Activated naive CD4-positive, alpha-beta T cell treated with anti-CD3 and anti-CD28 coated beads for 36 hours (primary cell): ENCODE data around the gene KRTAP5-11. TPM values are rescaled to one million over a fixed set of nuclear protein-coding genes. Genes with fewer than 3 reads are reported as not detected.

Experiments
- CTCF ChIA-PET: fragments of 350-600 bp; sonication (Branson Sonifier 250); formaldehyde crosslinking; loops from one replicate; lab custom pipeline; 2021; ENCODE audit warnings: antibody characterized with exemption; lab: Charles Lee
- DNase-seq: peaks from one replicate; pipeline ENCODE4 v3.0.0-alpha.2; 2020
- H3K27ac Mint-ChIP-seq: one replicate; pipeline ENCODE4 v1.8.0; 2021; ENCODE audit warnings: mild to moderate bottlenecking, mixed read lengths
- H3K27me3 Mint-ChIP-seq: one replicate; pipeline ENCODE4 v1.8.0; 2021; ENCODE audit warnings: low read depth, mixed read lengths
- H3K36me3 Mint-ChIP-seq: one replicate; pipeline ENCODE4 v1.8.0; 2021; ENCODE audit warnings: low read depth, mixed read lengths
- H3K4me1 Mint-ChIP-seq: one replicate; pipeline ENCODE4 v1.8.0; 2021; ENCODE audit warnings: low read depth, mixed read lengths
- H3K4me3 Mint-ChIP-seq: one replicate; pipeline ENCODE4 v1.8.0; 2021; ENCODE audit warnings: mild to moderate bottlenecking, moderate library complexity, mixed read lengths
- H3K9me3 Mint-ChIP-seq: one replicate; pipeline ENCODE4 v1.8.0; 2021; ENCODE audit warnings: mixed read lengths
- intact Hi-C: fragments of 100-400 bp; cut with micrococcal nuclease; formaldehyde crosslinking; loops from one replicate; pipeline ENCODE4 v1.15.1; 2023
- total RNA-seq, 2 experiments: library from RNA; stranded (reverse); gene quantifications; one replicate each; pipeline ENCODE4 v1.2.3, GENCODE V29; 2021

The KRTAP5-11 gene
- total RNA-seq, 2 experiments from 2014 or later = not detected

DNA sequence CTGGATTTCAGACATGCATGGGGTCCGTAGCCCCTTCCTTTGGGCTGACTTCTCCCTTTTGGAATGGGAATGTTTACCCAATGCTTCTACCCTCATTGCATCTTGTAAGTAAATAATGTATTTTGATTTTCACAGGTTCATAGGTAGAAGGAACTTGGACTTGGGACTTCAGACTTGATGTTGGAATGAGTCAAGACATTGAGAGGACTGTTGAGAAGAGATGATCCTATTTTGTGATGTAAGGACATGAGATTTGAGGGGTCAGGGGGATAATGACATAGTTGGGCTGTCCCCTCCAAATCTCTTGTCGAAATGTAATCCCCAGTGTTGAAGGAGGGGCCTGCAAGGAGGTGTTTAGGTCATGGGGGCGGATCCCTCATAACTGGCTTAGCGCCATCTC, 18.2 kb downstream of the KRTAP5-11 start:
- Mint-ChIP-seq H3K27me3 (peaks cover 23% of the 10 kb centered on the region), H3K4me3 (no peak overlapping the region), H3K27ac (no peak overlapping the region), H3K4me1 (no peaks in the 10 kb centered on the region), H3K36me3 (no peaks in the 10 kb centered on the region), H3K9me3 (no peaks in the 10 kb centered on the region)
- CTCF ChIA-PET = no interaction called here
- DNase-seq = no peak
- intact Hi-C loops = loop anchor here (5.0 kb wide), 1 partner anchor 112 kb away; the partner anchor contains the start of gene NADSYN1

- Mint-ChIP-seq H3K36me3 (no peaks in the 10 kb centered on the region), H3K4me1 (no peaks in the 10 kb centered on the region), H3K4me3 (no peak overlapping the region), H3K27ac (no peak overlapping the region), H3K27me3 (peaks cover 23% of the 10 kb centered on the region), H3K9me3 (no peaks in the 10 kb centered on the region)
- CTCF ChIA-PET = interaction anchor here (0.5 to 0.7 kb wide), 2 partner anchors 462 to 900 kb away, joined by 3 read pairs; no protein-coding TSS in a partner anchor
- intact Hi-C loops = loop anchor here (5.0 kb wide), 1 partner anchor 111 kb away; the partner anchor contains the start of gene NADSYN1
- peak; percentile 55 for DNase-seq
These were observed 19.3 kb downstream of the KRTAP5-11 start for GRCh38 chr11:71563406-71563805.

DNA sequence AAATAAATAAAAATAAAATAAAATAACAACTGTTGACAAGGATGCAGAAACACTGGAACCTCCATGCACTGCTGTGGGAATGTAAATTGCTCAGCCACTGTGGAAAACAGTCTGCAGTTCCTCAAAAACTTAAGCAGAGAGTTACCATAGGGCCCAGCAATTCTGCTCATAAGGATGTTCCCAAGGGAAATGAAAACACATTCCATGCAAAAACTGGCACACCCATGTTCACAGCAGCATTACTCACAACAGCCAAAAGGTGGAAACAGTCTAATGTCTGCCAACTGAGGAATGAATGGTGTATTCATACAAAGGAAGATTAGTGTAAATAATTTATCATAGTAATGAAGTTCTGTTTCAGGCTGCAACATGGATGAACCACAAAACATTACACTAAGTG, 20.6 kb downstream of the KRTAP5-11 start:
- intact Hi-C loops = loop anchor here (5.0 kb wide), 1 partner anchor 110 kb away; the partner anchor contains the start of gene NADSYN1
- DNase-seq = no peak
- Mint-ChIP-seq H3K27ac (no peak overlapping the region), H3K9me3 (no peaks in the 10 kb centered on the region), H3K27me3 (peaks cover 25% of the 10 kb centered on the region), H3K36me3 (no peaks in the 10 kb centered on the region), H3K4me1 (no peaks in the 10 kb centered on the region), H3K4me3 (no peak overlapping the region)
- CTCF ChIA-PET = no interaction called here

DNA sequence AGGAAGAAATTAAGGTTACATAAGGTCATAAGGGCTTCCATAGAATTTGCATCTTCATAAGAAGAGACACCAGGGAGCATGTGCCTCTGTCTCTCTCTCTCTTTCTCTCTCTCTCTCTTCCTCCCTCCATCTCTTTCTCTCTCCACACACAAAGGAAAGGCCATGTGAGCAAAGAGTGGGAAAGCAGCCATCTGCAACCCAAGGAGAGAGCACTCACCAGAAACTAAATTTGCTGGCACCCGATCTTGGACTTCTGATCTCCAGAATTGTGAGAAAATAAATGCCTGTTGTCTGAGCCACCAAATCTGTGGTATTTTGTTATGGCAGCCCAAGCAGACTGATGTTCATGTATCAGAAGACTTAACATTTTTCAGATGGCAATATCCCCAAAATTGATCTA, 23.7 kb downstream of the KRTAP5-11 start:
- H3K4me1 Mint-ChIP-seq = no peaks in the 10 kb centered on the region
- no peaks in the 10 kb centered on the region for H3K36me3 Mint-ChIP-seq
- CTCF ChIA-PET = no interaction called here
- no peak overlapping the region for H3K4me3 Mint-ChIP-seq
- H3K27me3 Mint-ChIP-seq = peaks cover 14% of the 10 kb centered on the region
- intact Hi-C loops = no loop called here
- no peak overlapping the region for H3K27ac Mint-ChIP-seq
- H3K9me3 Mint-ChIP-seq = no peaks in the 10 kb centered on the region
- no peak for DNase-seq

GRCh38 chr11:71557257-71557656, 25.4 kb downstream of the KRTAP5-11 start:
- no peaks in the 10 kb centered on the region for H3K4me1 Mint-ChIP-seq
- H3K27me3 Mint-ChIP-seq = peaks cover 4% of the 10 kb centered on the region
- H3K27ac Mint-ChIP-seq = no peak overlapping the region
- CTCF ChIA-PET = no interaction called here
- H3K9me3 Mint-ChIP-seq = no peaks in the 10 kb centered on the region
- no peak overlapping the region for H3K4me3 Mint-ChIP-seq
- intact Hi-C loops = no loop called here
- no peak for DNase-seq
- H3K36me3 Mint-ChIP-seq = no peaks in the 10 kb centered on the region

DNA sequence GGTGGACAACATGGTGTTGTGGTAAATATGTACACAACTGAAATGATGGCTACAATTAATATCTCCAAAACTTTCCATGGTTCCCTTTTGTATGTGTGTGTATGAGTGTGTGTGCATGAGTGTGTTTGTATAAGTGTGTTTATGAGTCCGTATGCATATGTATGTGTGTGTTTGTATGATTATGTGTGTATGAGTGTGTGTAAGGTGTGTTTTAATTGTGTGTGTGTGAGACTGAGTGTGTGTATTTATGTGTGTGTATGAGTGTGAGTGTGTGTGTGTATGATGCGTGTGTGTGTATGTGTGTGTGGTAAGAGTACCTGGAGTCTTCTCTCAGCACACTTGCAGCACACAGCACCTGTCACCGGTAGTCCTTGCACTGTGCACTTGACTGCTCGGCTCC, 26.7 kb downstream of the KRTAP5-11 start:
- CTCF ChIA-PET = no interaction called here
- peaks cover 4% of the 10 kb centered on the region for H3K27me3 Mint-ChIP-seq
- no peaks in the 10 kb centered on the region for H3K9me3 Mint-ChIP-seq
- no peak overlapping the region for H3K4me3 Mint-ChIP-seq
- H3K36me3 Mint-ChIP-seq = no peaks in the 10 kb centered on the region
- H3K4me1 Mint-ChIP-seq = peaks cover 3% of the 10 kb centered on the region
- no peak overlapping the region for H3K27ac Mint-ChIP-seq
- intact Hi-C loops = no loop called here
- no peak for DNase-seq

GRCh38 chr11:71555508-71555907, 27.2 kb downstream of the KRTAP5-11 start:
- H3K4me3 Mint-ChIP-seq = no peak overlapping the region
- DNase-seq = no peak
- peaks cover 3% of the 10 kb centered on the region for H3K4me1 Mint-ChIP-seq
- H3K36me3 Mint-ChIP-seq = no peaks in the 10 kb centered on the region
- H3K27me3 Mint-ChIP-seq = peaks cover 2% of the 10 kb centered on the region
- H3K27ac Mint-ChIP-seq = no peak overlapping the region
- no peaks in the 10 kb centered on the region for H3K9me3 Mint-ChIP-seq
- intact Hi-C loops = no loop called here
- CTCF ChIA-PET = no interaction called here

DNA sequence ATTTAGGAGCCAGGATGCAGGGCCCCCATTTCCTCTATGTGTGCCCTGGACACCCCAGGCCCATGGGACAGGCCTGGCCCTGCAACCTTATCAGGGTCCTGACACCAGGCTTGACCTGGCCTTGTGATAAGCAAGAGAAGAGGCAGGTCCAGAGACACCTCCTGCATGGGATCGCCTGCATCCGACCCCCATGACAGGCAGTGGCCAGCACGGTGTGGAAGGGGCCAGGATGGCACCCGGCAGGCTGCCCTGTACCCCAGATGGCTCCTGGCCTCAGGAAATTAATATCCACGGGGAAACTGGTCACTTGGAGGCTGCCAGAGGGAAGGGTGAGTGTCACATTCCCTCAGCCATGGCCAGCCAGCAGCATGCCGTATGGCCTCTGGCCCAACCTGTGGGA, 27.7 kb downstream of the KRTAP5-11 start:
- CTCF ChIA-PET = no interaction called here
- H3K4me3 Mint-ChIP-seq = no peak overlapping the region
- no peaks in the 10 kb centered on the region for H3K36me3 Mint-ChIP-seq
- DNase-seq = no peak
- no peak overlapping the region for H3K27ac Mint-ChIP-seq
- peaks cover 3% of the 10 kb centered on the region for H3K4me1 Mint-ChIP-seq
- intact Hi-C loops = no loop called here
- peaks cover 2% of the 10 kb centered on the region for H3K27me3 Mint-ChIP-seq
- H3K9me3 Mint-ChIP-seq = no peaks in the 10 kb centered on the region

DNA sequence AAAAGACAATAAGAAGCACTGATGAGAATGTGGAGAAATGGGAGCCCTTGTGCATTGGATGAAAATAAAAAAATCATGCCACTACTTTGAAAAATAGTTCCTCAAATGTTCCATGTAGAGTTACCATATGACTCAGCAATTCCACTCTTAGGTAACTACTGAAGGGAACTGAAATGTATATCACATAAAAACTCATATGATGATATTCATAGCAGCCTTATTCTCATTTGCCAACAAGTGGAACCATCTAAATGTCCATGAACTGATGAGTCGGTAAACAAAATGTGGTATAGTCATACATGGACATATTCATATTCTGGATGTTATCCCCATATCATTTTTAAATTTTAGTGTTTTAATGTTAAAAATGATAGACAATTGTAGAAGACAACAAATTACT, 31.0 kb downstream of the KRTAP5-11 start:
- Mint-ChIP-seq H3K36me3 (no peaks in the 10 kb centered on the region), H3K4me1 (peaks cover 3% of the 10 kb centered on the region), H3K27me3 (peaks cover 7% of the 10 kb centered on the region), H3K4me3 (no peak overlapping the region), H3K27ac (no peak overlapping the region), H3K9me3 (no peaks in the 10 kb centered on the region)
- DNase-seq = no peak
- CTCF ChIA-PET = no interaction called here
- intact Hi-C loops = no loop called here

GRCh38 chr11:71548716-71549151, 33.9 kb downstream of the KRTAP5-11 start:
- intact Hi-C loops = no loop called here
- Mint-ChIP-seq H3K4me3 (no peak overlapping the region), H3K27ac (no peak overlapping the region), H3K4me1 (peaks cover 9% of the 10 kb centered on the region), H3K9me3 (no peaks in the 10 kb centered on the region), H3K36me3 (no peaks in the 10 kb centered on the region), H3K27me3 (peaks cover 15% of the 10 kb centered on the region)
- CTCF ChIA-PET = interaction anchor here (0.5 kb wide), 1 partner anchor 29 kb away, joined by 4 read pairs; no protein-coding TSS in a partner anchor
- no peak for DNase-seq

DNA sequence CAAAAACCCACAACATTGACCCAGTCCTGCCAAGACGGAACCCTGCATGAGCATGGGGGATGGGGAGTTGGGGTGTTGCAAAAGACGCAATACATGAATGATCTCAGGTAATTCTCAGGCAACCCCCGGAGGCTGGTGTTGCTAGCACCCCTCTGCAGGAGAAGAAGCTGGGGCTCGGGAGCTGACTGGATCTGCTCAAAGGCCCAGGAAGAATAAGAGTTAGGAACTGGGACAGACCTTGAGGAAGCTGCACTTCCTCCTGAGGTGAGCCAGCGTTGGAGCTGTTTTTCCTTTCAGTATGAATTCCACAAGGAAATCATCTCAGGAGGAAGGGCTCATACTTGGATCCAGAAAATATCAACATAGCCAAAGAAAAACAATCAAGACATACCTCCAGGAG, 34.6 kb downstream of the KRTAP5-11 start, which contains the start of gene KRTAP5-9:
KRTAP5-9 (plus strand) TSS at position 301 of the 400 bp plus-strand sequence. CDS start 238 bp downstream, outside the sequence.
- peaks cover 15% of the 10 kb centered on the region for H3K27me3 Mint-ChIP-seq
- H3K36me3 Mint-ChIP-seq = no peaks in the 10 kb centered on the region
- no peaks in the 10 kb centered on the region for H3K9me3 Mint-ChIP-seq
- DNase-seq = no peak
- no peak within 1 kb of the TSS for H3K4me3 Mint-ChIP-seq
- CTCF ChIA-PET = interaction anchor here (0.5 kb wide), 1 partner anchor 28 kb away, joined by 4 read pairs; no protein-coding TSS in a partner anchor
- peaks cover 15% of the 10 kb centered on the region for H3K4me1 Mint-ChIP-seq
- no peak within 1 kb of the TSS for H3K27ac Mint-ChIP-seq
- intact Hi-C loops = no loop called here

GRCh38 chr11:71545405-71545966, 37.2 kb downstream of the KRTAP5-11 start:
- CTCF ChIA-PET = no interaction called here
- H3K9me3 Mint-ChIP-seq = peaks cover 12% of the 10 kb centered on the region
- H3K4me1 Mint-ChIP-seq = peaks cover 19% of the 10 kb centered on the region
- H3K27ac Mint-ChIP-seq = no peak overlapping the region
- H3K27me3 Mint-ChIP-seq = peaks cover 19% of the 10 kb centered on the region
- H3K4me3 Mint-ChIP-seq = no peak overlapping the region
- no peak for DNase-seq
- peaks cover 1% of the 10 kb centered on the region for H3K36me3 Mint-ChIP-seq
- intact Hi-C loops = no loop called here
